ENCODE measurements around the gene SLC35C1. TPM values are rescaled to one million over a fixed set of nuclear protein-coding genes. Genes with fewer than 3 reads are reported as not detected.

The SLC35C1 gene
- total and polyA plus RNA-seq, 9 of the 15 experiments (the other 6 are each of a cell fraction or from before 2014, with no cell fraction given), result 0.65 to 13.1 (median 2.4) TPM

DNA sequence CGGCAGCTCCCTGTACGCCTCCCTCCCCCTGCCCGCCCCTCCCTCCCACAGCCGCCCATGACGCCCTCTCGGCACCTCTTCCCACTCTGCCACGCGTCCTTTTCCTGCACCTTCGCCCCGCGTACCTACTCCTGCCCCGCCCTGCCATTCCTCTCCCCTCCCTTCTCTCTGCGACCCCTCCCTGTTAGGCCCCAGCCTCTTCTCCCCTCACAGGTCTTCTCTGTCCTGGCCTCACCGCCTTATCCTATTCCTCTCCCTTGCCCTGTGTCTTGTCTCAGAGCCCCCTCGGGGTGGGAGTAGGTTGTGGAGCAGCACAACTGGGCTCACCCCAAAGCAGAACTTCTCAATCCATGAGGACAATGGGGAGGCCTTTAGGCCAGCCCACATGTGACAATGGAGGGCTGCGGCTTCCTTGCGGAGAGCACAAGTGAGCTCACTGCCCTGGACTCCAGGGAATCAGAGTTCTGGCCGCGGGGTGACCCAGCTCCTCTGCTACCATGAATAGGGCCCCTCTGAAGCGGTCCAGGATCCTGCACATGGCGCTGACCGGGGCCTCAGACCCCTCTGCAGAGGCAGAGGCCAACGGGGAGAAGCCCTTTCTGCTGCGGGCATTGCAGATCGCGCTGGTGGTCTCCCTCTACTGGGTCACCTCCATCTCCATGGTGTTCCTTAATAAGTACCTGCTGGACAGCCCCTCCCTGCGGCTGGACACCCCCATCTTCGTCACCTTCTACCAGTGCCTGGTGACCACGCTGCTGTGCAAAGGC is 539 bp downstream of the SLC35C1 start (continued):
- TF ChIP-seq ZFX (CRISPR knock-in tag; IDR thresholded peaks at IDR 0.05) (peak; percentile 62), ZBTB2 (IDR thresholded peaks at IDR 0.05) (0 out of 2 replicates have a peak, but pooled peaks have one; percentile 21), ARID2 (IDR thresholded peaks at IDR 0.05) (peak; percentile 16; the same call in 1 of the 2 replicates), EP400 (IDR thresholded peaks at IDR 0.05) (peak; percentile 75), MYC (IDR thresholded peaks at IDR 0.05; ENCODE audit: low read depth, low read length) (peak; percentile 10; the same call in 1 of the 2 replicates), MYC (CRISPR knock-in tag; IDR thresholded peaks at IDR 0.05; ENCODE audit: borderline replicate concordance, low read depth) (0 out of 2 replicates have a peak, but pooled peaks have one; percentile 25), PREB (CRISPR knock-in tag; IDR thresholded peaks at IDR 0.05) (no peak)

Data from K562 (cell line).